ENCODE results near the gene EIF4E1B. TPM values are rescaled to one million over a fixed set of nuclear protein-coding genes. Genes with fewer than 3 reads are reported as not detected.

Gene EIF4E1B
- total RNA-seq, 1 donor from 2014 or later = not detected

DNA sequence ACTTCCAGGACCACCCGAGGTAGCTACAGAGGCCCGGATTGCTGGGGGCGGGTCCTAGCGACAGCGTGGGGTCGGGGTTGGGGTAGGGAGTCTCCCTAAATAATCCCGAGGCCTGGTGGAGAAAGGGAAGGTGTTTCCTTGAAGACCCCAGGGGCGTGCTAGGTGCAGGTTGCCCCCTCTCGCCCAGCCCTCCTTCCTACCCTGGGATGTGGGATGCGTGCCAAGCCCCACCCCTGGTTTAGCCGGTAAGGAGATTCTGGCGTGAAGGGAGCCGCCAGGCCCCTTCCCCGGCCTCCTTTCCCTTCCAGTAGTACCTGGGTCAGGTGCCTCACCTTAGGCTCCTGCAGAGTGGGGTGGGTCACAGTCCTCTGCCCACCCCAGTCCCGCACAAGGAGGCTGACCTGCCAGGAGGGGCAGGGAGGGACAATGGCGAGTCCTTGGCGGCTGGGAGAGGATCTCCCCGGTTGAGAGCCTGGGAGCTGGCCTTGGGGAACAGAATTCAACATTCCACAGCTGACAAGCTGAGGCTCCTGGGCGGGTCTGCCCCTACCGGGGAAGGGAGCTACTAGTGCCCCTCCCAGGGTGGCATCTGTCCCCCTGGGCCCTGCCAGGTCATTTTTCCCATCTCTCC, 17.5 kb downstream of the EIF4E1B start:
- peak; percentile 52 for DNase-seq

DNA sequence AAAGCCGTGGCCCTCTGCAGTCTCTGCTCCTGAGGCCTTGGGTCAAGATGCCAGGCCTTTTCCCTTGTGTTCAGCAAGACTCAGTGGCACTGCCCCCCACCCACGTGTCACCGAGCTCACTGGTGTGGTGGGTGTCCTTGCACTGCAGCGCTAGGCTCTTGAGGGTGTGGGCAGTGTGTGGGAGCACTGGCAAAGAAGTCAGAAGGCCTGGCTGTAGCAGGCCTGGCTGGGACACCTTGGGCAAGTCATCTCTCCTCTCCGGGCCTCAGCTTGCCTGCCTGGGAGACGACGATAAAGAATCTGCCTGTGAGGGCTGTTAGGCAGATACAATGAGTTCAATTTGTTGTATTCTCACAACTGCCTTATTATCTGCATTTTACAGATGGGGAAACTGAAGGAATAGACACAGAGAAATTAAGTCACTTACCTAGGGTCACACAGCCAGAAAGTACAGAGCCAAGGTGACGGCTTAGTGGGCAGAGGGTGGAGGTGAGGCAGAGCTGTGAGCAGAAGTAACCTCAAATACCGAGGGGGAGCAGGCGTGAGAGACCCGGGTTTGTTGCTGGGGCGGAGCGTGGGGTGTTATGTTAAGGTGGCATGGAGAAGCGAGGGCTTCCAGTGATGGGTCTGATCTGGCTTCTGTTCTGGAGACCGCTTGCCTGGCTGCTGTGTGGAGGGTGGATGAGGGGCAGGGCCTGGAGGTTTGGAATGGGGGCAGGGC, 18.2 kb downstream of the EIF4E1B start:
- DNase-seq = no peak

DNA sequence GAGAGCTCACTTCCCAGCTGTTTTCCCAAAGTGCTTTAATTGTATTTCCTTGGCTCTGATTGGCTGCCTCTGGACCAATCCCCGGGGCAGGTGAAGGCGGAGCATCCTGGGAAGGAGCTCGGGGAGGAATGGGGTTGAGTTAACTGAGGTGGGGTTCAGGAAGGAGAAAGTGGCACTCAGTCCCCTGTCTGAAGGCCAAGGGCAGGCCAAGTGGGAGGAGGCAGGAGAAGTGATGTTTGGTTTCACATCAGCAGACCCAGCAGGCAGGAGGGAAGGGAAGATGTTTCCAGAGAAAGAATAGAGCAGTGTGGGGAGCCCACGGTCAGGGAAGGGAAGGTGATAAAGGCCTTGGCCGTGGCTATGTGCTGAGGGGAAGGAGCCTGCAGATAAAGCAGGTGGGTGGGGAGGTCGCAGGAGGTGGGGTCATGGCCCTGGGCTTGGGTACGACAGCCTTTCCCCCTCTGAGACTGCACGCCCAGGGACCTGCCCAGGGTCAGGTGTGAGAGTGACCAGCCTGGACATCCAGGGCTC, 19.9 kb downstream of the EIF4E1B start:
- no peak for DNase-seq

DNA sequence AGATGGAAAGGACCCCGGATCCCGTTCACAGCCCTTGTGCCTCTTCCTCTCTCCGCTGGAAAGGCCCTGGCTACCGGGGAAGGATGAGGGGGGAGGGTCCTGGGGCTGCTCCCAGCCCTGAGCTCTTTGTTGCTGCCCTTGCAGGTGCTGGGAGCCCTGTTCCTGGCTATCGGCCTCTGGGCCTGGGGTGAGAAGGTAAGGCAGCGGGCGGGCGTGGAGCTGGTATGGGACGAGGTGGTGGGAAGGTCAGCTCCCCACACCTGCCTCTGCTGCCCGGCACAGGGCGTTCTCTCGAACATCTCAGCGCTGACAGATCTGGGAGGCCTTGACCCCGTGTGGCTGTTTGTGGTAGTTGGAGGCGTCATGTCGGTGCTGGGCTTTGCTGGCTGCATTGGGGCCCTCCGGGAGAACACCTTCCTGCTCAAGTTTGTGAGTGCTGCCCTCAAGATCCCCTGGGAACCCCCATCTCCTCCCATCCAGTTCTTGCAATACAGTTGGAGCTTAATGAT, 21.1 kb downstream of the EIF4E1B start:
- no peak for DNase-seq

DNA sequence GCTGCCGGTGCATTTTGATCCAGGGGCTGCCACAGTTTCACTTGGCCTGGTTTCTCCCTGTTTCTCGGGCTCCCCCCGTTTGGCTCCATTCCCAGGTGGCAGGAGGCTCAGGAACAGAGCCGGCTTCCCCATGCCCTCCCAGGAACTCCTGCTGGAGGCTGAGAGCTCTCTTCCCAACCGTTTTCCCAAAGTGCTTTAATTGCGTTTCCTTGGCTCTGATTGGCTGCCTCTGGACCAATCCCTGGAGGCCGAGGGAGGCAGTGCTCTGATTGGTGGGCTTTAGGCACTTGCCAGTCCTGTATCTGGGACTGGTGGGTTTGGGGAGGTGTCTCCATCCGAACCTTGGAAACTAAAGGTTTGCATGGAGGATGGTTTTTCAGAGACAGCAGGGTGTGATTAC, 21.7 kb downstream of the EIF4E1B start:
- DNase-seq = peak; percentile 34

DNA sequence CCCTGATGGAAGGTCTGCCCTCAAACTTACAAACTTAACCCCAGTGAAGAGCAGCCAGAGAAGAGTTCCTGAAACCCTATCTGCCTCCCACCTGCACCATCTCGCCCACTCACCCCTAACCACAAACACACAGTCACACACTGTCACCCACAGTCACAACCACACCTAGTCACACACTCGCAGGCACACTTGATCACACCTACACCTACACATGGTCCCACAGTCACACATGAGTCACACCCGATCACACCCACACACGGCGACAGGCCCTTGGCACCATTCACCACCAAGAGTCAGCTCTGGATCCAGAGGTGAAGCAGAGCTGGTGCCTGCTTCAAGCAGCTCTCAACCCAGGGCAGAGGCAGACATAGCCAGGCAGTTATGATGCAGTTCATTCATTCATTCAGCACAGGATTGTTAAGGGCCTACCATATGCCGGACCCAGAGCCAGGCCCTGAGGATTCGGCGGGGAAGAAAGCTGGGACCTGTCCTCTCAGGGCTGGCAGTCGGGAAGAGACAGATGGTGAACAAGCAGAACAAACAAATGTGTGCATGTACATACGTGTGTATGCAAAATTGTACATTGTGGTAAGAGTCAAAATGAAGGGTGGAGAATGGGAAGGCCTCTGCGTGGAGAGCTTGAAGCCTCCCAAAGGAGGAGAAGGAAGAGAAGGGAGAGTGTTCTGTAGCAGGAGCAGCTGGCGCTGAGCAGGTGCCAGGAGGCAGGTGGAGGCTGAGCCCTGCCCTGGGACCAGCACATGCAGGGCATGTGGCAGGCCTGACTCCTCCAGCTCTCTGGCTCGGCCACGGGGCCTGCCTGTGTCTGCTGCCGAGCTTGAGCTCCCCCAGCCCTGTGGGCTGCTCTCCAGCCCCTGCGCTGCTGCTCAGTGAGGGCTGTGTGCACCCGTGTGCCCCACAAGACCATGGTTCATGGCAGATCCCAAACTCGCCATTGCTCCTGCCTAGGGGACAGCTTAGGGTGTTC, 23.2 kb downstream of the EIF4E1B start:
- no peak for DNase-seq

DNA sequence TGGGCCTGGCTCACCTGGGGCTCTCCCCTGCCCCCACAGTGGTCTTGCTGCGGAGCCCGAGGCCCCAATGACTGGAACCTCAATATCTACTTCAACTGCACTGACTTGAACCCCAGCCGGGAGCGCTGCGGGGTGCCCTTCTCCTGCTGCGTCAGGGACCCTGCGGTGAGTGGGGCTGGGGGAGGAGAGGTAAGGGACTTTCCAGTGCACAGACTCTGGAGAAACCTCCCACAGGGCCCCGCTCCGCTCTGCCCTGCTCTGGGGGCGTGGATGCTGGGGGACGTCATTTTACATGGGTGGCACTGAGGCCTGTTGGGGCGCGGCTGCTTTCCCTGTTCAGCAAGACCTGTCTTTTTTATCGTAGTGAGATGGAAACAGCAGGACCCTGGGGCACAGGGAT, 24.4 kb downstream of the EIF4E1B start:
- DNase-seq = no peak

DNA sequence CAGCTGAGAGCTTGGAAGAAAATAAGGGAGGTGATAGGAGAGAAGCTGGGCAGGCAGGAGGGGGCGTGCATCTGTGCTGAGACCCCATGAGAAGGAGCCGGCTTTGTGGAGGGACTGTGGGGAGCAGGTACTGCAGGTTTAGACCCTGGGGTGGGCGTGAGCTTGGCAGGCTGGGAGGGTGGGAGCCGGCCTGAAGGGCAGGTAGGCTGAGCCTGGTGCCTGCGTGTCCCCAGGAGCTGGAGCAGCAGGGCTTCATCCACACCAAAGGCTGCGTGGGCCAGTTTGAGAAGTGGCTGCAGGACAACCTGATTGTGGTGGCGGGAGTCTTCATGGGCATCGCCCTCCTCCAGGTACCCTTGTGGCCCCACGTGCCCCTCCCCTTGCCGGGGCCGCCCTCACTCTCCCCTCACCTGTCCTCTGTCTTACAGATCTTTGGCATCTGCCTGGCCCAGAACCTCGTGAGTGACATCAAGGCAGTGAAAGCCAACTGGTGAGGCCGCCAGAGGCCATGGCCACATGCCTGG, 26.1 kb downstream of the EIF4E1B start:
- DNase-seq = no peak

DNA sequence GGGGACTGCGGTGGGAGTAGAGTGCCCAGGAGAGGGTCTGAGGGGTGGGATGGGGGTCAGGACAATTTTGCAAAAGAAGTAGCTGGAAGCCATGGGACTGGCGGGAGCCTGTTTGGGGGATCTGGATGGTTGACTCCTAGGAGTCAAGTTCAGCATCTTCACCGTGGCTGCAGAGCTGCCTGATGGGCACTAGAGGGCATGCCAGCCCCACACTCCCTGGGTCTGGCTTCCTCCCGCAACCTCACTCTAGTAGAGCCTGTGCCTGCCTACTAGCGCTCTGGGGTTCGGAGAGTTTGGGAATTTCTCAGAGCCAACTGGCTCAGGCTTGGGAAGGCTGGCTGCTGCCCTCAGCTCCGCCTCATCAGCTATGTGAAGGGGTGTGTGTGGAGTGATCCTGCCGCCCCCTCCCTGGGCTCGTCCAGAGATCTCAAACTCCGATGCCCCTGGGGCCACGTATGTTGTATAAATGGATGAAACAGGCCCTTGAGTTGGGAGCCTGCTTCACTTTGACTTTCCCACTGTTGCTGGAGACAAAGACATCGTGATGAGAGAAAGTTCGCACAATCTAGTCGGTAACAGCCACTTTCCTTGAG, 27.6 kb downstream of the EIF4E1B start:
- peak; percentile 80 for DNase-seq

DNA sequence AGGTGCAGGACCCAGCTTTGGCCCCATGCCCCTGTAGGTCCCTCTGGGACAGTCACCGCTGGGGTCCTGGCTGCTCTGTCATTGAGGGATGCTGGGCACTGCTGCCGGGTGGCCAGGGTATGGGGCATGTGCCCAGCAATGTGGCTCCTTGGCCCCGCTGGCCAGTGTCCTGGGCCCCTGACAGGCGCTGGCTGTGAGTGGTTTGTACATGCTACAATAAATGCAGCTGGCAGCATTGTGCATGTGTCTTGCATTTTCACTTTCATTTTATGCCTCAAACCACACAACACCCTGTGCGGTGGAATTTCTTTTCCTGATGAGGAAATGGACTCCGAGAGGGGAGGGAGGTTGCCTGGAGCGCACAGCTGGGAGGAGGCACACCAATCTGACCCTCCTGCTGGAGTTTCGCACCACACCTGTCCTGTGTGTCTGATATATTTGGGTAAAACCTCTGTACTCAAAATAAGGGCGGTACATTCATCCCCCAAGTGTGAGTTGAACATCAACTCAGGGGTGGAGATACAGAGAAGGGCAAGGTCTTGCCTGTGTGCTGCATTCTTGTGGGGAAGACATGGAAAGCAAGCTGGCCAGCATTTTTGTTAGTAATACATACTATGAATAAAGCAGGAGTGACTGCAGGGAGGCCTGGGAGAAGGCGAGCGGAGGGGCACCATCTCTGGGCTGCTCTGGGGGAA, 28.5 kb downstream of the EIF4E1B start:
- DNase-seq = peak; percentile 33

DNA sequence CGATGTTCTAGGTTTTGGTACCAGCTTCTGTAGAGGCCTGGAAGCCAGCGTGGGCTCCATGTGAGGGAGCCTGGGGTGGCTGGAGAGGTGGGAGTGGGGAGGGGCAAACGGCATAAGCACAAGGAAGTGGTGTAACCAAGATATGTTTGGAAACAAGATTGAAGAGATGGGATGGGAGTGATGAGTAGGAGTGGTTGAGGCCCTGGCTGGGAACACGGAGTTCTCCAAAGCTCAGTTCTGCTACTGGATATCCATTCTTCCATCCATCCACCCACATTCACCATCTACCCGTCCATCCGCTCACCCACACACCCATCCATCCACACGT, 29.0 kb downstream of the EIF4E1B start:
- DNase-seq = no peak

DNA sequence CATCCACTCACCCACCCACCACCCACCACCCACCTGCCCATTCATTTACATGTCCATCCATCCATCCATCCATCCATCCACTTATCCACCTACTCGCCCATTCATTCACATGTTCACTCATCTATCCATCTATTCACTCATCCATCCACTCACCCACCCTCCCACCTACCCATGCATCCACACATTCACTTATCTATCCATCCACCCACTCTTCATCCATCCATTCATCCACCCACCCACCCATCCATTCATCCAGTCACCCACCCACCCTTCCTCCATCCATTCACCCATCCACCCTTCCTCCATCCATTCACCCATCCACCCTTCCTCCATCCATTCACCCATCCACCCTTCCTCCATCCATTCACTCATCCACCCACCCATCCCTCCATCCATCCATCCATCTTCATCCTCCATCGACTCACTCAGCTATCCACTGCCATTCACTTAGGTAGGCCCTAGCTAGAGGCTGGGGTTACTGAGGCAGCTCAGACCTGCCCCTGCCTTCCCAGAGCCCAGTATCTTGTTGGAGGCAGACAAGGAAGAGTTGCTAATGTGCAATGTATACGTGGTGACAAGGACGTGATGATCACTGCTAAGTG, 29.5 kb downstream of the EIF4E1B start:
- no peak for DNase-seq

DNA sequence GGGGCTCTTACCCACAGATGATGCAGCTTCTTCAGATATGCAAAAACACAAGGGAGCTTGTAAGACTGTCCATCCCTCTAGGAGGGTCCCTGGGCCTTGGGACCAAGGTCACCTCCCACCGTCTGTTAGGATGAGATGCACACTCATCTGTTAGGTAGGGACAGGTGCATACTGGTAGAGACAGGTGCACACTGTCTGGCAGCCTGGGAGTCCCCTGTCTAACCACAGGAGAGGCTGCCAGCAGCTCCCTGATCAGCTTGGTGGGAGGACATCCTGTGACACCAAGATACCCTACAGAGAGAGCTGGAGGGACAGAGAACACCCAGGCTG, 30.0 kb downstream of the EIF4E1B start:
- no peak for DNase-seq

DNA sequence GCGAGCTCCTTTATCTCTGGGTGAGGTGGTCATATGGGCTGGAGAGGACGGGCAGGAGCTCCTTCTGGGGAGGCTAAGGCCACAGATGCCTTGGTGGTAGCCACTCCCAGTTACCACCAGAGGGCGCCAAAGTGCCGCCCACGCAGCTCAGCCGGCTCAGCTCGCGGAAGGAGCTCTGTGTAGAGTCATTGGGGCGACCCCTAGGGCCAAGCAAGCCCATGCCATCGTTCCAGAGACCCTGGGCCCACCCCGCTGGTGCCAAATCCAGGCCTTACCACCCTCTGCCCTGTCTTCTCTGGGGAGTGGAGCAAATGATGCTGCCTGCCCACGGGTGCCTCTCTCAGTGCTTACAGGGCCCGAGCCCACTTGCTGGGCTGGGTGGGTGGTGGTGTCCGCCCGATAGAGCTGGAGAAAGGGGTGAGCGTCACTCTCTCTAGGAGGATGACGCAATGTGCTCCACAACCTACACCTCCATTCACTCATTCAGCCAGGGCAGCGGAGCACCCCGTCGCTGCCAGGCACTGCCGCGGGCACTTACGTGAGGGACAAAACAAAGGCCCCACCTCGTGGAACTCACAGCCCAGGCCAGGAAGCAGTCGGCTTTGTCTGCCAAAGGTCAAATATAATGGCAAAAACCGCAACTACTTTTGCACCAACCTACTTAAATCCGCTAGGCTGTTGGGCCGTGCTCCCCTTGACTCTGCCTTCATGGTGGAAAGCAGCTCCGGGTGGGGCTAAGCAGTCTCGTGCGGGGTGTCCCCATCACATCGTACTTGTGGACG, 30.6 kb downstream of the EIF4E1B start:
- DNase-seq = peak; percentile 90

DNA sequence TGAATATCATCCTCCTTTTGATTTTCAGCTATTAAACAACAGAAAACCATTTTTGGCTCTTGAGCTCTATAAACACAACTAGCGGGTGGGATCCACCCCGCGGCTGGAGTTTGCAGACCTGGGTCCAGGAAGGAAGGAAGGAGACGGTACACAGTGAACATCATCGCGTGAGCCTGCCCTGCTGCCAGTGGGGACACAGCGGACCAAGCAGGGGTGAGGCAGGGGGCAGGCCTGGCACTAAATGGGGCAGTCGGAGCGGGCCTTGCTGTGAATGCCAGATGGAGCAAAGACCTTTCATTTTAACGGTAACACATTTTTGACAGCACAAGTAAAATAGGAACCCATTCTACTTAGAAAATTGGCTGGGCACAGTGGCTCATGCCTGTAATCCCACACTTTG, 31.2 kb downstream of the EIF4E1B start:
- DNase-seq = no peak

DNA sequence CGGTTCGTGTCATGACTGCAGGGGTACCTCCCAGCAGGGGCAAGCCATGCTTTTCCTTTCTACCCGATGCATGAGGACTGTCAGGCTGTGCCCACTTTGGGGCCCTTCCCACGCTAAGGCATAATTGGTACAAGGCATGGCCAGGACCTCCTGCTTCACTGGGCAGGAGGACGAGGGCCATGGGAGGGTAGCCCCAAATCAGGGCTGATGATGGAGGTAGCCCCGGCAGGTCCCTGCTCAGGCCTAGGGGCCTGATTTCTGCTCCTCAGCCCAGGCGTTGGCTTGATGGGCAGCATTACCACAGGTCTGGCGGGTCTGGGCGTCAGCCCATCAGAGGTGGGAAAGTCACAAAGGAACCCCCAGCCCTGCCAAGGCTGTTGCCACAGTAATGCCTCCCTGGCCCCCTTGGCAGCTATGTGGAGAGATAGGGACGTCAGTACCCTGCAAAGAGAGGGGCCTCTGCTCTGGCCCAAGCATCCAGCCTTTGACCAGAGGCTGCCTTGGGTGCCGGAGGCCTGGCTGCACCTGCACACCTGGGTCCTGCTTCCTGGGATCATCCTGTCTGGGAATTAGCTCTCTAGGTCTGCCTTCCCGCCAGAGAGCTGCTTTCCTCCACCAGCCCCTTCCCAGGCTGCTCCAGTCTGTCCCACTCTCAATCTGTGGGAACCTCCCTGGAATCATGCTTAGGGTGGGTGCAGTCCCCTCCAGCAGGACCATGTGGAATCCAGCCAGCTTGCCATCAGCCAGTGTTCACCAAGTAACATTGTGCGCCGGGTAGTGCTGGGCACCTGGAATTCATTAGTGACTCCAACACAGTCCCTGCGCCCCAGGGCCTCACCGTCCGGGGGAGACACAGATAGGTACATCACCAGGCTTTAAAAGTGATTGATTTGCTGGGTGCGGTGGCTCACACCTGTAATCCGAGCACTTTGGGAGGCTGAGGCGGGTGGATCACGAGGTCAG, 32.2 kb downstream of the EIF4E1B start:
- no peak for DNase-seq

DNA sequence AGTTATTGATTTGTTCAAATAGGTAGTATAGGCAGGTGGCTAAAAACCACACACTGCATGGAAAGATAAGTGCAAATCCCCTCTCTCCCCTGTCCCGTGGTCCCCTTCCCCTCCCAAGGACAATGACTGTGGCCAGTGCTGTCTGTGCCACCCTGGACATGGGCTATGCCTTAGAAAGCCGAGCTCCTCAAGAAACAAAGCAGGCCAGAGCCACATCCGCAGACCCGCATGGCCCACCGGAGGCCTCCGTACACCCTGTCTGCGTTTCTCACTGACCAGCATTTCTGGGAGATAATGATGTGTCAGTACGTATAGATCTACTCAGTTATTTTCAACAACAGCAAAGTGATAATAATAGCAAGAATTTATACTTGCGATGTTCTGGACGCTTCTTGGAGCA, 33.1 kb downstream of the EIF4E1B start:
- no peak for DNase-seq

DNA sequence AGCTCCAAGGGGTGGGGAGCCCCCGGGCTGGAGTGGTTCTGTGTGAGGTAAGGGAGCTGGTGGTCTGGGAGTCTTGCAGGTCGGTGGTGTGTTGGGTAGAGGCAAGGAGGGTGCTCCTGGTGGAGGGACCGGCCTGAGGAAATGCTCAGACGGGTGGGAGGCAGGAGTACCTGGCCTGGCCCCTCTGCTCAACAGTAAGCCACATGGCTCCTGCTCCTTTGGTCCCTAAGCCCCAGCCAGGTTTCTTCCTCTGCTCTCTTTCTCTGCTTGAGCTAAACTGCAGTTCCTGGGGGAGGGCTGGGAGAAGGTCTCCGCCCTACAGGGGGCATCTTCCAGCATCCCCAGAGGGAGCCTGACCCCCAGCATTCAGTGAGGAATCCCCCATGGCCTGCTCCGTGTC, 34.0 kb downstream of the EIF4E1B start:
- no peak for DNase-seq

DNA sequence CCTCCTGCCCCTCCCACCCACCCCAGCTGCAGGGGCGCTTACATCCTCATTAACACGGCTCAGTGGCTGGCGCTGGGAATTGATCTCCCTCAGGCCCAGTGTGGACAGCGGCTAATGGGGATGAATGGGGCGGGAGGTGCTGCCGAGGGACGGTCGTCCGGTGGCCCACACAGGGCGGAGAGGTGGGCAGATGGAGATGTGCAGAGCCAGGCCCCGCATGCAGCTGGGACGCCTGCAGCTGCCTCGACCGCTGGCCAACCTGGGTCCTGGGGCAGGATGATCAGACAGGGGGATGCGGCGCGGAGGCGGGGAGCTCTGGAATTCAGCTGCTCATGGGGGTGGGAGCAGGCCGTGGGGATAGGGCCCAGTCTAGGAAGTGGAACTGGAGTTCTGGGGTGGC, 34.4 kb downstream of the EIF4E1B start:
- DNase-seq = no peak
